HG03064 (cell line): ENCODE results near the gene NDUFAF7.
"Not testable (repeated sequence)": the region's sequence is repeated elsewhere in the genome, so short reads cannot be mapped to it uniquely, and the experiment has no call there.

ENCODE experiments used
- ATAC-seq: cut with Tn5 transposase; IDR thresholded peaks from one replicate; pipeline ENCODE4 v1.9.1; 2021; ENCODE audit warnings: low read depth; ENCODE audit not compliant: unreplicated experiment

Gene NDUFAF7

DNA sequence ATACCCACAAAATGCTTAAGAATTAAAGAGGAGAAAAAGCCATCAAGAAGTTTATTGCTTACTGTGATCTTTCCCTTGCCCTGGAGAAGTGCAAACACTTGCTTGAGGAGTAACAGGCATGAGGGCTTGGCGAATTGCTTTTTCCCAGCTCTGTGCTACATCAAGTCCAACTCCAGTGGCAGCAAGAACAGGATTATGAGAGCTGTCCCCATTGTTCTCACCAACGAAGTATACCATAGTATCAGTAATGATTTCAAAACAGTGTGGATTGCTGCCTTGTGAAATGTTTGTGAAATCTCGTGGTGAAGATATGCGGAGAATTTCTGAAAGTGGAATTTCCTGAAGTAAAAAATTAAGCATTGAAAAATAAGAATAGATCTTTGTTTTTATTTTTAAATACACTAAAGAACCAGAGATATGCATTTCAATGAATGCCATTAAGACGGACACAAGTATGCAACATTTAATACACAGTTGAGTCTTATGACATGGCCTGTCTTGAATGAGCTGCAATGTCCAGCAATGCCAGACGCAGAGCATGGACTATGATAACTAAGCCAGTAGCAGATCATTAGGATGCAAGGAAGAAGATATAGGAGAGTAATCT lies 43.0 kb downstream of the NDUFAF7 start:
- no peak for ATAC-seq

DNA sequence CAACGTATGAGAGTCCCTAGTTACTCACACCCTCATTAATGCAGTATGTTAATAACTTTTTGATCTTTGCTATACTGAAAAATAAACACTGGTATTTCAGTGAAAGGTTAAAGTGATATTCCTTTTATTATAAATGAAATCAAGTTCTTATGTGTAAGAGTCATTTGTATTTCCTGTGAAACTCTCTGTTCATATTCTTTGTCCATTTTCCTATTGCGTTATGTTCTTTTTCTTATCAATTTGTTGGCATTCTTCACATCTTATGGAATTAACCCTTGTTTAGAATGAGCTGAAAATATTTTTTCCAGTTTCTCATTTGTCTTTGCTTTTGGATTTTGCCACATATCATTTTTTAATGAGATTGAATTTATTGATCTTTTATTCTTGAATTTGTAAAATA lies 44.8 kb downstream of the NDUFAF7 start:
- ATAC-seq = no peak

DNA sequence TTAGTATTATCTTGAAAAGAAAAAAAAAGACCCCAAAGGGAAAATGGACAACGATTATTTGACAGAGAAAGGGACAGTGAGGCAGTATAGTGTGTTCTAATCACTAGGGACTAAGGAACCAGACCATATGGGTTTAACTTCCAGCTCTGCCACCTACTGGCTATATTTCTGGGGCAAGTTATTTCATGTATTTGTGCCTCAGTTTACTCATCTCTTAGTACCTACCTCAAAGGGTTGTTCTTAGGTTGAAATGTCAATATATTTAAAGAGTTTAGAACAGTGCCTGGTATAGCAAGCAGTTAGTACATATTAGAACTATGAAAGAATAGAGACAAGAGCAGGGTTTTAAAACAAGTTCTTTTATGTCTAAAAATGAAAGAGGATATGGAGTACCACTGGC lies 50.5 kb downstream of the NDUFAF7 start:
- ATAC-seq = no peak

DNA sequence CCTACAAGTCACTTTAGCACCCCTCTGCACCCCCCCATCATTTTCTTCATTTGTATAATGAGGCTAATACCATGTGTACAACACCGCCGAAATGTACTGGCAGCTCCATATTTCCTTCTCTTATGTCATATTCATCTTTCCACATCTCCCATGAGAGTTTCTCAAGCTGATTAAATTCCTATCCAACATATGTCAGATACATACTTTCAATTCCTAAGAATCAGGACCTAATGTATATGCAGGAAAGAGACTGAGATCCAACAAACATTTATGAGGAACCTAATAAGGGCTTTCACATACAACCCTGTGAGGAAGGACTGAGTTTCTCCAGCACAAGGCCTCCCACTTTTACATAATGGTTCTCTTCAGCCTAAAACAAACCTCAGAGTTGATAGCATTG lies 51.3 kb downstream of the NDUFAF7 start:
- no peak for ATAC-seq

DNA sequence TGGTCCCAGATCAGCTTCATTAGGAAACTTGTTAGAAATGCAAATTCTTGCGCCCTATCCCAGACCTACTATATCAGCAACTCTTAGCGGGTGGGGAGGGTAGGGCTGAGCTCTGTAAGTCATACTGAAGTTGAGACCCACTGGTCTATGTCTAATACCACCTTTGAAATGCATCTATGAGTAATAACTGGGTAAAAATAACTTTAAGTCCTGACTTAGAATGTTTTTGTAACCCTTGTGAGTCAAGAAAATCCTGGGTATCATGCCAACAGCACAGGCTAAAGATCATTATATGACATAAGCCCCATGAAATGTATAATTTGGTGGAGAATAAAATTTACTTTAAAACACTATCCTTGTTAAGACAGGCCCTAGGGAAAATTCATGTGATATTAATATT lies 51.7 kb downstream of the NDUFAF7 start:
- no peak for ATAC-seq

DNA sequence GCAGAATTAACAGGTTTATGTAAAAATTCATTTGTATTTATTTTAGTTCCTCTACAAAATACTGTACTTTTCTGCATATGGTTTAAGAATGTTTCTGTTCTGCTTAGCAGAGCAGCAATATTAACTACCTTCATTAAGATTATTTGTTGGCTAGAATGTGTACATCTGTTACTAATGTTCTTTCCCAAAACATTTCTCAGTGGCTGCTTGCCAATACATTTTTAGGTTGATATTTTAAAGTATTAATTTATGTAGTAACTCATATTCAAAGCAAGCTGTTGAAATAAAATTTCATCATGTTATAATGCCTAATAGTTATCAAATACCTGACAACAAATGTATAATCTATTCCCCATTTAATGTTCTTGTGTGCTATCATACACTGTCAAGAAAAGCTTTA lies 52.9 kb downstream of the NDUFAF7 start:
- ATAC-seq = no peak

DNA sequence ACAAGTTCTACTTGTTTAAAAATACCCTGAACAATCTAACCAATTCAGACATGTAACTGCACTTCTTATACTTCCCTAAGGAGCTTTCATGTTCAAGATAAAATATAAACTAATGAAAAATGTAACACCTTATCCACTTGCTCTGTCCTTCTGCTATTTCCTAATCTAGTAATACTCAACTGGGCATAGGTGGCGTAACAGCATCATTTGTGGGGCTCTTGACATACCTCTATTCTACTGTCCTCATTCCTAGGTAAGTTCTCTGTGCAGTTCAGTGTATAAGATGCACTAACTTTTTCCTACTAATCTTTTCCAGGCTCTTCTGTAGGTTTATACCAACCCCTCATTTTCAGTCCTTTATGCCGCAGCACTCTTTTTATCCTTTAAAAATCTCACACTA lies 56.5 kb downstream of the NDUFAF7 start:
- no peak for ATAC-seq

DNA sequence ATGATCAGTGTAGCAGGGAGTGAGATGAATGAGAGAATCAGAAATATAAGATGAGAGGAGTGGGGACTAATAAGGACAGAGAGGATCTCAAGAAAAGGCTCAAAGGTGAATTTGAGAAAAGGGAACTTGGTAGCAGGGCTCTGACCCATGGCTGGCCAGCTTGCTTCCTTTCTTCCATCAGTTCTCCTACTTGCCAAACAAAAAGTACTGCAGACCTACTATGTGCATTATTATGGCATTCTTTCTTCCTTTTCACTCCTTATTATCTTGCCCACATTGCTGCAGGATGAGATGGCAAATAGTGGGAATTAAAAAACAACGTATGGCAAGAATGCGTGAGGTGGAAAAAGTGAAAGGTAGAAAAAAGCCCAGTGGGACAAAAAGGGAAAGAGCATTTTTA lies 60.2 kb downstream of the NDUFAF7 start:
- ATAC-seq = no peak

DNA sequence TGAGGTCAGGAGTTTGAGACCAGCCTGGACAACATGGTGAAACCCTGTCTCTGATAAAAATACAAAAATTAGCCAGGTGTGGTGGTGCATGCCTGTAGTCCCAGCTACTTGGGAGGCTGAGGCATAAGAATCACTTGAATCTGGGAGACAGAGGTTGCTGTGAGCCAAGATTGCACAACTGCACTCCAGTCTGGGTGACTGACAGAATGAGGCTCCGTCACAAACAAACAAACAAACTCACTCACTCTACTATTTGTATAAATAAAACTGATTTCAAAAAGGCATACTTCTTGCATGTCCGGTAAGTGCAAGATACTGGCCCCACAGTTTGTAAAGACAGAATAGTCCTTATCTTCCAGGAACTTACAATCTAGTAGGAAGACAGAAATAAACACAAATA lies 63.4 kb downstream of the NDUFAF7 start:
- not testable (repeated sequence) for ATAC-seq

DNA sequence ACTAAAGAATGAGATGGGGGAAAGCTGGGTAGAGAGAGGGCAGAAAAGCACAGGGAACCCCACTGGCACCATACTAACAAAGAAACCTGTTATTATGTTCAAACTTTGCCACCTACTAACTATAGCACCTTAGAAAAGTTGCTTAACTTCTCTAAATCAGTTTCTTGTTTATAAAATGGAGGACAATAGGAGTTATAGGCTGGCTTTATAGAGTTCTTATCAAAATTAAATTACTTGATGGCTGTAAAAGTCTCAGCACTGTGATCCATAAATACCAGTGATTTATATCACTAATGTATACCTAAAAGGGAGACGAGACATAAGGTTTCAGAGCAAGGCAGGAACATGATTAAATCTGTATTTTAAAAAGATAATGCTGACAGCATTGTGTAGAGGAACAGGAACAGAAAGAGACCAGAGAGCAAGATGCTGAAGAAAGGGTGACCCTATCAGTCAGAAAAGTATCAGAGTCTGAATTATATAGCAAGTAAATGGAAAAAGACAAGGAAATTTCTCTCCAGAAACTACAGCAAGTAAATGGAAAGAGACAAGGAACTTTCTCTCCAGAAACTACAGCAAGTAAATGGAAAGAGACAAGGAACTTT lies 64.1 kb downstream of the NDUFAF7 start:
- ATAC-seq = no peak

DNA sequence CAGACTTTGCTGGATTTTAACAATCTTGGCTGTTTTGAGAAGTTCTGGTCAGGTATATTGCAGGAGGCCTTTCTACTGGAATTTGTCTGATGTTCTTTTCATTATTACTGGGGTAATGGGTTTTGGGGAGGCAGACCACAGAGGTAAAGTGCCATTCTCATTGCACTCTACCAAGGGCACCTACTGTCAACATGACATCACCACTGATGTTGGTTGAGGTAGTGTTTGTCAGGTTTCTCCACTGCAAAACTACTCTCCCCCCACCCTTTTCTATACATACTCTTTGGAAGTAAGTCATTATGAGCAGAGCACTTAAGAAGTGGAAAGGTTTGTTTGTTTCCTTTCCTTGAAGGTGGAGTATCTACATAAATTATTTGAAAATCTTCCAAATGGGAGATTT lies 66.2 kb downstream of the NDUFAF7 start:
- ATAC-seq = no peak
